Skeletal muscle satellite cell (primary cell): Measurements from ENCODE around the gene WWOX.

Source experiments
- H3K27me3 ChIP-seq: 2 replicates; pipeline ENCODE4 v1.7.0; 2013; ENCODE audit warnings: low read length; ENCODE audit not compliant: control insufficient read depth, insufficient read depth
- H3K36me3 ChIP-seq: 2 replicates; pipeline ENCODE4 v1.7.0; 2013; ENCODE audit warnings: mild to moderate bottlenecking, control low read depth, low read length; ENCODE audit not compliant: insufficient read depth
- H3K4me1 ChIP-seq: 2 replicates; pipeline ENCODE4 v1.7.0; 2013; ENCODE audit warnings: low read length; ENCODE audit not compliant: control insufficient read depth, insufficient read depth
- H3K4me2 ChIP-seq: 2 replicates; pipeline ENCODE4 v1.7.0; 2013; ENCODE audit warnings: mild to moderate bottlenecking, low read length
- H3K4me3 ChIP-seq: 2 replicates; pipeline ENCODE4 v1.7.0; 2013; ENCODE audit warnings: low read length
- H3K9ac ChIP-seq: 2 replicates; pipeline ENCODE4 v1.7.0; 2013; ENCODE audit warnings: mild to moderate bottlenecking, low read depth, low read length, moderate library complexity
- H3K9me3 ChIP-seq: replicated peaks from 2 replicates; pipeline ENCODE4 v1.7.0; 2013; ENCODE audit warnings: mild to moderate bottlenecking, control low read depth, low read length

The WWOX gene

DNA sequence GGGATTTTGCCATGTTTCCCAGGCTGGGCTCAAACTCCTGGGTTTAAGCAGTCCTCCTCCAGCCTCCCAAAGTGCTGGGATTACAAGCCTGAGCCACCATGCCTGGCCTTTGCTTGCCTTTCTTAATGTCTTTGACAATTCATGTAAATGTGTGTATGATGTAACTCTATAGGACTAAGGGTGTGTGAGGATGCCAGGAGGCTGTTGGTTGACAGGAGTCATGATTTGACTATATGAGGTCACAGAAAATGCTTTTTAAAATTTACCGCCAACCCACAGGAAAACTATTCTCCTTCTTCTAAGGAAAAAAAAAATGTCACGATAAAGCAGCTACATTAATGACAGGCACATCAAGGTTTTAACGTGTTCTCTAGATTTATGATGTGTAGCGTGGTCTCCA lies 118.8 kb downstream of the WWOX start:
- Histone ChIP-seq H3K4me1 (no peaks in the 10 kb centered on the region), H3K27me3 (no peaks in the 10 kb centered on the region), H3K9me3 (no peaks in the 10 kb centered on the region), H3K4me3 (no peak overlapping the region), H3K4me2 (no peak overlapping the region), H3K9ac (no peak overlapping the region), H3K36me3 (no peaks in the 10 kb centered on the region)

DNA sequence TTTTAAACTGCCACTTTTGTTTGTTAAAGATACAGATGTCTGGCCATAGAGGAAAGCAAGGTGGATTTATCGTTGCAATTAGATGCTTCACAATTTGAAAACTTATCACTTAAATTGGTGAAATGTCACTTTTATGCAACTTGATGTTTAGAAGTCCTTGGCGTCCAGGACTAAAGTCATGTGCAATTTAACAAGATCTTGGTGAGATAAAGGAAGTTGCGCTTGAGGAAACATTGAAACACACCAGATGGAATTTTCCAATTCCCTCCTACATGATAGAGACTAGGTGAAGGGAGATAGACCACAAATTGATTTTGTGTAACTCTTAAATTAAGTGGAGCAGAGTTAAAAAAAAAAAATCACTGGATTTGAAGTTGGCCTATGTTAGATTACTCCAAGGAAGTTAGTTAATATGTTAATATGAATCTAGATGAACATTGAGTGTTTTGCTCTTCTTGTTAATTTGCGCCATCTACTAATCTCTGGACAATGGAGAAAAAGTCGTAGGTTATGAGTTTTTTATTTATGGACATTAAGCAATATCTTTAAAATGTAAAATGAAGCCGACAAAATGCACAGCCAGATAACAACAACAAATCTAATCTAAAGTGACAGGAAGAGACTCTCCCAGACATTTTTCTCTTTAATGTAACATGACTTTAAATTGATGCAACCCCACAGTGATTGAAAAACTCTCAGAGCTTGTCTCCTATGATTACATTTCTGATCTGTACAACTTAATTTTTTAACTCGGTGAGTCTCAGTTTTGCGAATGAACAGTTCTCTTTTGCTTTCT lies 119.6 kb downstream of the WWOX start:
- no peak overlapping the region for H3K4me2 ChIP-seq
- no peaks in the 10 kb centered on the region for H3K4me1 ChIP-seq
- H3K9me3 ChIP-seq, result no peaks in the 10 kb centered on the region
- H3K36me3 ChIP-seq, result no peaks in the 10 kb centered on the region
- H3K4me3 ChIP-seq, result no peak overlapping the region
- no peaks in the 10 kb centered on the region for H3K27me3 ChIP-seq
- H3K9ac ChIP-seq, result no peak overlapping the region

DNA sequence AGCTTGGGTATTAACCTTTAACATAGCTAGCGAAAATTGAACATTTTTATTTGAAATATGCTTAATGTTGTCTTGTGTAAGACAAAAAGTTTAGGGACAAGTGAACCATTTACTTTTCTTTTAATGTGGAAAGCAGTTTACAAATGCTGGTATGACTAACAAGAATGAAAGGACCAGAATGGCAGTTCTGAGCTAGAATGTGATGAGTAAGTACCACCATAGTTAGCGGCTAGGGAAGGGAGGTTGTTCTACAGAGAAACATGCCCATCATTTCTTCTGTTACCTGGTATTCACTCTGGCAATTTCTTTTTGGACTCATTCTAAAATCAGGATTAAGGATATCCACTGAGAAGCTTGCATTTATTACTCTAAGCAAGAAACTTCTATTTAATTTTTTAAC lies 121.1 kb downstream of the WWOX start:
- no peak overlapping the region for H3K4me3 ChIP-seq
- no peak overlapping the region for H3K4me2 ChIP-seq

DNA sequence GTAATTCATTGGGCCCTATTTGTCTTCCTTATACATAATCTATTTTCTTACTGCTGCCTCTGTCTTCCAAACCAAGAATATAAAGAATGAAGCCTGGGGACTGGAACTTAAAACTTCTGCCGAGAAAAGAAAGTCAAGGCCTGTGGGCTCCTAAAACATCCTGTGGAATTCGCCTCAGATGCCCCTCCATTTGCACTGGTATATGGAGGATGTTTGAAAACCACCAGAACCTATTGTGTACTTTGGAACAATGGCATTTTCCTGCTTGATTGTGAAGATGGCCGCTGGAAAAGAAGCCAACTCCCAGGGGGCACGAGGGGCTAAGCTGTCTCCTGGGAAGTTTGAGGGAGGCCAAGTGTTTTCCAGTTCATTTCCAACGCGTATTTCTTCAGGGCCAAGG lies 122.4 kb downstream of the WWOX start:
- Histone ChIP-seq H3K4me2 (no peak overlapping the region), H3K4me1 (no peaks in the 10 kb centered on the region), H3K27me3 (no peaks in the 10 kb centered on the region), H3K36me3 (no peaks in the 10 kb centered on the region), H3K9ac (no peak overlapping the region), H3K4me3 (no peak overlapping the region), H3K9me3 (no peaks in the 10 kb centered on the region)

More for the DNA sequence above, 121.1 kb downstream of the WWOX start:
- Histone ChIP-seq H3K4me1 (no peaks in the 10 kb centered on the region), H3K36me3 (no peaks in the 10 kb centered on the region), H3K27me3 (no peaks in the 10 kb centered on the region), H3K9me3 (no peaks in the 10 kb centered on the region), H3K9ac (no peak overlapping the region)

DNA sequence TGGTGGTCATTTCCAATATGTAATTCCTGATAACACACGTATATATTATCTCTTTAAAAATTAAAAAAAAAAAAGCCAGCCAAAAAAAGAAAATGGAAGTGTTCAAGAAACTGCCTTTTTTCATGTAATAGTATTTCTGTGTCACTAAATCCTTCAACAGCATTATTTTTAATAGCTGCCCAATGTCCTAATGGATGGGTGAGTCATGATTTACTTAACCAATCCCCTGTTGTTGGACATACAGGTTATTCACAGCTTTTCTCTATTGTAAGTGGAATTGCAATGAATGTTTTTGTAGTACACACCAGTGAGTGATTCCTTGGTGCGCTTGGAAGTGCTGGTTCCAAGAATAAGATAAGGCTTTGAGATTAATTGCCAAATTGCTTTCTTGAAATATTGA lies 124.9 kb downstream of the WWOX start:
- H3K4me2 ChIP-seq, result no peak overlapping the region
- no peaks in the 10 kb centered on the region for H3K27me3 ChIP-seq
- H3K4me1 ChIP-seq, result no peaks in the 10 kb centered on the region

DNA sequence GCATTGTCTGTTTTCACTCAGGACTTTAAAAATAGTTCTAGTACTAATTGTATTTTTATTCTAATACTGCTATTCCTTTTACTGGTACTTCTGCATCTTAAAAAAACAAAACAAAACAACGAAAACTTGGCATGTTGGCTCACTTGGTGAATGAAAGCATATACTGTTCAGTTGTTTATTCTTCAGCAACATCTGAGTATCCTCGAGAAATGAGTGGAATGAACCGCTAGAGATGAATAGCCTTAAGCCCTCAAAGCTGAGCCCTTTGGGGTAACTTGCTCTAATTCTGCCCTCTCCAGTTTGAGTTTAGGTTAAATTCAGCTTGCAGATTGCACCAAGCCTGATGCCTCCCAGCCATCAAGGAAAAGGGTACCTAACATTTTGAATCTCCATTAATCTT lies 126.5 kb downstream of the WWOX start:
- Histone ChIP-seq H3K9ac (no peak overlapping the region), H3K9me3 (no peaks in the 10 kb centered on the region), H3K4me1 (no peaks in the 10 kb centered on the region), H3K27me3 (no peaks in the 10 kb centered on the region), H3K36me3 (no peaks in the 10 kb centered on the region), H3K4me2 (no peak overlapping the region), H3K4me3 (no peak overlapping the region)

More for the DNA sequence above, 124.9 kb downstream of the WWOX start:
- no peaks in the 10 kb centered on the region for H3K9me3 ChIP-seq
- no peaks in the 10 kb centered on the region for H3K36me3 ChIP-seq
- H3K4me3 ChIP-seq, result no peak overlapping the region
- H3K9ac ChIP-seq, result no peak overlapping the region

DNA sequence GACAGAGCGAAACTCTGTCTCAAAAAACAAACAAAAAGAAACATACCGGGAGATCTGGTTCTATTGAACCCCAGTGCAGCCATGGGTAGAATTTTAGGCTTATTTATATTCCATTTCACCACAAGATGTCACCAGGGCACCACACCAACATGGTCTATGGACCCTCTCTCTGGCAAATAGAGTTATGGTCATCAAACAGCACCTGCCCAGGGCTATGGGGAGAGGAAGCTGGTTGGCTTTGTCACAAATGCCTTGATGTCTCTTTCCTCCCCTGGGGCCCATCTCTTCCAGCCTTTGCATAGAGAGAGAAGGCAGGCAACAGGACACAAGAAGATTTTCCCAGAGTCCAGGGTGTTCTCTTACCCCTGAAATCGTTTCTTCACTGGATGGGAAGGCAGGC lies 128.4 kb downstream of the WWOX start:
- no peaks in the 10 kb centered on the region for H3K4me1 ChIP-seq
- no peaks in the 10 kb centered on the region for H3K36me3 ChIP-seq
- H3K4me2 ChIP-seq, result no peak overlapping the region
- H3K27me3 ChIP-seq, result no peaks in the 10 kb centered on the region
- no peaks in the 10 kb centered on the region for H3K9me3 ChIP-seq
- no peak overlapping the region for H3K9ac ChIP-seq
- H3K4me3 ChIP-seq, result no peak overlapping the region

DNA sequence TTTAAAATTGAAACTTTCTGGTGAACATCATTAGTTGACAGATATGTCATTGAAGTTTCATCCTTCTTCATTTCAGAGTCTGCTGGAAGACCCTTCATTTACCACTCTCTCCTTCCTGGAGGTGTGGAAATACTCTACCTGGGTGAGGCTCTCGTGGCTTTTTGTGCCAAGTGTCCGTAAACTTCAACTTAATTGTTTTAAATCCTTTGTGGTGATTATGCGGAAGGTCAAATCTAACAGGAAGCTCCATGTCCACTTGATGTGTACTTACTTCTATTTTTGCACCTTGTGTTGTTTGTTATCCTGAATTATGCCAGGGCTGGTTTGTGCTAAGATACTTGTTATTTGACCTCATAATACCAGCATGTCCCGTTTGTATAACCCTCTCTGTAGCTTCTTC lies 129.2 kb downstream of the WWOX start:
- H3K9me3 ChIP-seq, result no peaks in the 10 kb centered on the region

DNA sequence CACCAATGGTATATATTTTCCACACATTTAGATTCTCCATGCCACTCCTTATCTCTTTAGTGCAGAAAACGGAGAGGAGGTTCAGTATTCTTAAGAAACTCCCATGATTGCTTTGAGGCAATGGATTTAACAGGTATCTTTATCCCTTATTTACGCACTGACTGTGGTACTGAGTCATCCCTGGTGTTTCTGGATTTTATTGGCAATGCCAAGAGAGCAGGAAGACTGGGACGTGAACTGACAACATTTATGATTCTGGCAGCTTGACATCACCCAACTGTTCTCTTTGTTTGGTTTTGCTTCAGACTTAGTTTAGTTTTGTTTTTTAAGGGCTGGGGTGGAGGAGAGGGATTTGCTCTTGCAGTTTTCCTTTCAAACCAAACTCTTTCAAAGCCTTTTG lies 131.4 kb downstream of the WWOX start:
- Histone ChIP-seq H3K4me2 (peak overlapping the region; percentile 47), H3K27me3 (no peaks in the 10 kb centered on the region), H3K9me3 (no peaks in the 10 kb centered on the region), H3K9ac (no peak overlapping the region), H3K4me1 (no peaks in the 10 kb centered on the region), H3K4me3 (no peak overlapping the region), H3K36me3 (no peaks in the 10 kb centered on the region)

More for the DNA sequence above, 129.2 kb downstream of the WWOX start:
- no peaks in the 10 kb centered on the region for H3K36me3 ChIP-seq
- H3K9ac ChIP-seq, result no peak overlapping the region
- no peaks in the 10 kb centered on the region for H3K4me1 ChIP-seq
- H3K4me3 ChIP-seq, result no peak overlapping the region
- H3K4me2 ChIP-seq, result no peak overlapping the region
- H3K27me3 ChIP-seq, result no peaks in the 10 kb centered on the region

DNA sequence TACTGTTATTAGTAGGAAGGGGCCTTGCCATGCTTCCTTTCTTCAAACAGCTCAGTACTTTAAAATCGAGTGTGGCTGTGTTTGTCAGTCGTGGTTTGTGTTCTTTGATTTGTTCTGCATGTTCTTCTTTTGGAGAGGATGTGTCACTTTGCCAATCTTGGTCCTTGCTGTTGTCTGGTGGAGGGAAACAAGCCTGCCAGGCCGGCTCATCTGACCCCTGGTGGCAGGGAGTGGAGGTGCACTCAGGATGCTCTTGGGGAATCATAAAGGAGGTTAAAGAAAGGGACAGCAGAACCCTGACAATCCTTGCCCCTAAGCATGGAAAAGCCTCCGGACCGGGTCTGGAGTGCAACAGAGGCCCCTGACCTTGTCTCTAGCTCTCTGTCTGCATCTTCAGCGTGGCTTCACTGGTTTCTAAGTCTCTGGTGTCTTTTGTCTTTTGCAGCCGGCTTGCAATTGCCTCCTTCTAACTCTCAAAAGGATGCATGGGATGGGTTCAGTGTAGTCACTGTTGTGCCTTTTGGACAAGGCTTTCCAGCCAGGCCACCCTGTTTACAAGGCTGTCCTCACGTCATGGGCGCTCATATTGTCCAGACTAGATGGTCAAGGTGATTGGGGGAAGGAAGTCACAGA lies 135.8 kb downstream of the WWOX start:
- no peak overlapping the region for H3K9ac ChIP-seq
- no peaks in the 10 kb centered on the region for H3K9me3 ChIP-seq
- H3K36me3 ChIP-seq, result no peaks in the 10 kb centered on the region
- H3K4me2 ChIP-seq, result no peak overlapping the region
- no peak overlapping the region for H3K4me3 ChIP-seq
- no peaks in the 10 kb centered on the region for H3K4me1 ChIP-seq
- H3K27me3 ChIP-seq, result no peaks in the 10 kb centered on the region

DNA sequence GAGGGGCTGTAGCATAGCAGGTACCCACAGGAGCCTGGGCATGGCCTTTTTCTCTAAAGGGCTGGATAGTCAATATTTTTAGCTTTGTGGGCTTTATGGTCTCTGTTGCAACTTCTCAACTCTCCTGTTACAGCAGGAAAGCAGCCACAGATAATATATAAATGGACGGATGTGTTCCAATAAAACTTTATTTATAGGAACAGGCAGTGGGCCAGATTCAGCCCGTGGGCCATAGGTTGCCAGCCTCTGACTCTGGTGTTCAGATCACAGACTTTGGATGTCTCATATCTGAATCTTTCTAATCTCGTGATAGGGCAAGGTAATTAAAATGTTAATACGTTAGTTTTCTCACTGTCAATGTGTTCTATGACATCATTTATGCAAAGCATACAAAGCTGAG lies 136.4 kb downstream of the WWOX start:
- Histone ChIP-seq H3K27me3 (no peaks in the 10 kb centered on the region), H3K9ac (no peak overlapping the region), H3K9me3 (no peaks in the 10 kb centered on the region), H3K36me3 (no peaks in the 10 kb centered on the region), H3K4me3 (no peak overlapping the region), H3K4me1 (no peaks in the 10 kb centered on the region), H3K4me2 (no peak overlapping the region)

DNA sequence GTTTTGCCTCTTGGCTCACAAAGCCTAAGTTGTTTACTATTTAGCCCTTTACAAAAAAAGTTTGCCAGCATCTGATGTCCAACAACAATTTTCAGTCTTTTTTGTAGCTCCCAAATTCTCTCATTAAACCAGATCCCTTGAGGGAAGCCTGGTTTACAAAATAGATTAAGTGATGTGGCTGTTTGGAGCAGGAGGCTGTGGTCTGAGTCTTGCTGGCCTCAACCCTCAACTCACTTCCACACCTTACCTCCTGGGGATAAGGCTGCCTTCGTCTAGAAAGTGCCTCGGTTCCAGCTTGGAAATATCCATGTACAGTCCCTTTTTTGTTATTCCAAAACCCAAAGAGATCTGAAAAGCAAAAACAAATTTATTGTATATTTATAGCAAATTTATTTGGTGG lies 138.4 kb downstream of the WWOX start:
- H3K9me3 ChIP-seq, result no peaks in the 10 kb centered on the region
- no peak overlapping the region for H3K4me3 ChIP-seq
- H3K36me3 ChIP-seq, result no peaks in the 10 kb centered on the region
- no peak overlapping the region for H3K9ac ChIP-seq
- no peak overlapping the region for H3K4me2 ChIP-seq
- H3K4me1 ChIP-seq, result no peaks in the 10 kb centered on the region
- H3K27me3 ChIP-seq, result no peaks in the 10 kb centered on the region
